H9 (cell line): Measurements from ENCODE around the gene MGAT4C. TPM values are rescaled to one million over a fixed set of nuclear protein-coding genes. Genes with fewer than 3 reads are reported as not detected.

Experiments used
- DNase-seq: peaks from one replicate; pipeline ENCODE4 v3.0.0-alpha.2; 2017
- H2AFZ ChIP-seq: one replicate; pipeline ENCODE4 v1.6.1; 2013; ENCODE audit warnings: mild to moderate bottlenecking, low read length, control low read depth, moderate library complexity
- H2AK5ac ChIP-seq: 2 replicates; pipeline ENCODE4 v1.6.1; 2013; ENCODE audit warnings: low read length, control low read depth, mixed read lengths; ENCODE audit not compliant: insufficient read length
- H2BK120ac ChIP-seq: one replicate; pipeline ENCODE4 v1.6.1; 2013; ENCODE audit warnings: low read depth, mild to moderate bottlenecking, low read length, control low read depth, inconsistent platforms; ENCODE audit not compliant: poor library complexity, severe bottlenecking
- H2BK12ac ChIP-seq: 2 replicates; pipeline ENCODE4 v1.6.1; 2013; ENCODE audit warnings: low read length, control low read depth, mixed read lengths, low read depth; ENCODE audit not compliant: insufficient read length
- H2BK15ac ChIP-seq: 2 replicates; pipeline ENCODE4 v1.6.1; 2013; ENCODE audit warnings: low read depth, low read length, control low read depth
- H2BK20ac ChIP-seq: one replicate; pipeline ENCODE4 v1.6.1; 2013; ENCODE audit warnings: low read depth, mild to moderate bottlenecking, low read length, control low read depth, inconsistent platforms; ENCODE audit not compliant: poor library complexity, severe bottlenecking
- H2BK5ac ChIP-seq: 2 replicates; pipeline ENCODE4 v1.6.1; 2013; ENCODE audit warnings: low read length, control low read depth, mixed read lengths; ENCODE audit not compliant: insufficient read length
- H3K14ac ChIP-seq: 2 replicates; pipeline ENCODE4 v1.6.1; 2013; ENCODE audit warnings: low read length, control low read depth; ENCODE audit not compliant: insufficient read depth
- H3K18ac ChIP-seq: 2 replicates; pipeline ENCODE4 v1.6.1; 2013; ENCODE audit warnings: low read depth, mild to moderate bottlenecking, mixed read lengths, low read length, control low read depth; ENCODE audit not compliant: insufficient read length
- H3K23ac ChIP-seq: 2 replicates; pipeline ENCODE4 v1.6.1; 2013; ENCODE audit warnings: low read length, control low read depth, mixed read lengths, low read depth; ENCODE audit not compliant: insufficient read length
- H3K23me2 ChIP-seq: 2 replicates; pipeline ENCODE4 v1.6.1; 2013; ENCODE audit warnings: low read depth, mild to moderate bottlenecking, mixed read lengths, low read length, control low read depth; ENCODE audit not compliant: insufficient read length, poor library complexity, severe bottlenecking
- H3K27ac ChIP-seq: 2 replicates; pipeline ENCODE4 v1.5.1; 2013; ENCODE audit warnings: low read length, control low read depth, mixed read lengths, low read depth; ENCODE audit not compliant: insufficient read length
- H3K27me3 ChIP-seq: 2 replicates; pipeline ENCODE4 v1.6.1; 2013; ENCODE audit warnings: low read length, control low read depth, inconsistent platforms; ENCODE audit not compliant: insufficient read depth
- H3K4ac ChIP-seq: 2 replicates; pipeline ENCODE4 v1.6.1; 2013; ENCODE audit warnings: low read depth, mild to moderate bottlenecking, control low read depth, inconsistent platforms, low read length, moderate library complexity
- H3K4me1 ChIP-seq: 2 replicates; pipeline ENCODE4 v1.6.1; 2013; ENCODE audit warnings: low read length, control low read depth, inconsistent platforms; ENCODE audit not compliant: insufficient read depth
- H3K4me2 ChIP-seq: 2 replicates; pipeline ENCODE4 v1.6.1; 2013; ENCODE audit warnings: low read length, control low read depth, mixed read lengths; ENCODE audit not compliant: insufficient read length, insufficient read depth
- H3K56ac ChIP-seq: 2 replicates; pipeline ENCODE4 v1.6.1; 2013; ENCODE audit warnings: low read depth, mild to moderate bottlenecking, mixed read lengths, low read length, control low read depth; ENCODE audit not compliant: insufficient read length
- H3K79me1 ChIP-seq: 2 replicates; pipeline ENCODE4 v1.6.1; 2013; ENCODE audit warnings: low read depth, mild to moderate bottlenecking, moderate library complexity, low read length, control low read depth, inconsistent platforms; ENCODE audit not compliant: insufficient read depth, poor library complexity, severe bottlenecking
- H3K79me2 ChIP-seq: 2 replicates; pipeline ENCODE4 v1.6.1; 2013; ENCODE audit warnings: low read length, control low read depth, inconsistent platforms; ENCODE audit not compliant: insufficient read depth
- H3K9ac ChIP-seq: 2 replicates; pipeline ENCODE4 v1.6.1; 2013; ENCODE audit warnings: low read length, control low read depth, mixed read lengths; ENCODE audit not compliant: insufficient read length; ENCODE audit errors: extremely low read depth
- H3K9me3 ChIP-seq: one replicate; pipeline ENCODE4 v1.6.1; 2013; ENCODE audit warnings: low read depth, low read length, inconsistent platforms; ENCODE audit not compliant: control insufficient read depth
- H3T11ph ChIP-seq: one replicate; pipeline ENCODE4 v1.6.1; 2013; ENCODE audit warnings: mild to moderate bottlenecking, low read length, control low read depth, inconsistent platforms
- H4K20me1 ChIP-seq: one replicate; pipeline ENCODE4 v1.6.1; 2013; ENCODE audit not compliant: control insufficient read depth, insufficient read length, insufficient read depth
- H4K5ac ChIP-seq: 2 replicates; pipeline ENCODE4 v1.6.1; 2013; ENCODE audit warnings: low read depth, mild to moderate bottlenecking, mixed read lengths, low read length, control low read depth; ENCODE audit not compliant: insufficient read length
- H4K8ac ChIP-seq: replicated peaks from 2 replicates; pipeline ENCODE4 v1.6.1; 2013; ENCODE audit warnings: low read length, control low read depth, mixed read lengths, low read depth; ENCODE audit not compliant: insufficient read length
- H4K91ac ChIP-seq: 2 replicates; pipeline ENCODE4 v1.6.1; 2013; ENCODE audit warnings: low read depth, mild to moderate bottlenecking, moderate library complexity, mixed read lengths, low read length, control low read depth; ENCODE audit not compliant: insufficient read length
- H3K27ac Mint-ChIP-seq, 3 experiments: 2 replicates in 2 of 3; 3 replicates in 1 of 3; pipeline ENCODE4 v1.8.0; 2020 to 2021; ENCODE audit warnings: mixed read lengths in 3 of 3, mild to moderate bottlenecking in 1 of 3, moderate library complexity in 1 of 3
- H3K27me3 Mint-ChIP-seq: 2 replicates; pipeline ENCODE4 v1.8.0; 2021; ENCODE audit warnings: low read depth, mild to moderate bottlenecking, moderate library complexity, mixed read lengths
- H3K36me3 Mint-ChIP-seq, 3 experiments: 2 replicates in 2 of 3; 3 replicates in 1 of 3; pipeline ENCODE4 v1.8.0; 2020 to 2021; ENCODE audit warnings: low read depth in 3 of 3, mixed read lengths in 3 of 3; ENCODE audit not compliant: insufficient read depth in 1 of 3
- H3K4me1 Mint-ChIP-seq, 2 experiments: 2 replicates each; pipeline ENCODE4 v1.8.0; 2020; ENCODE audit warnings: mixed read lengths in 2 of 2
- H3K4me3 Mint-ChIP-seq, 2 experiments: 2 replicates in 1 of 2; 3 replicates in 1 of 2; pipeline ENCODE4 v1.8.0; 2020 to 2021; ENCODE audit warnings: mild to moderate bottlenecking in 2 of 2, mixed read lengths in 2 of 2, moderate library complexity in 1 of 2
- H3K9me3 Mint-ChIP-seq, 2 experiments: 2 replicates in 1 of 2; 3 replicates in 1 of 2; pipeline ENCODE4 v1.8.0; 2020; ENCODE audit warnings: mild to moderate bottlenecking in 2 of 2, mixed read lengths in 2 of 2, moderate library complexity in 1 of 2
- WGBS: extraction: QIAGEN DNeasy Blood & Tissue Kit; methylation state at CpG from one replicate; pipeline ENCODE4 v1.1.7; 2013; ENCODE audit warnings: missing lambda C conversion rate, low lambda C conversion rate, mixed read lengths; ENCODE audit not compliant: insufficient read length; ENCODE audit errors: extremely low coverage; 5-methylcytosine and 5-hydroxymethylcytosine counted together
- total RNA-seq: library from RNA; stranded (reverse); gene quantifications from 2 replicates; pipeline ENCODE4 v1.2.1, GENCODE V29; 2021
- TF ChIP-seq, protein P1 (sequence below): fragments of 200-600 bp; sonication (generic); conservative IDR thresholded peaks from 3 replicates; pipeline ENCODE4 v1.8.0; 2021; ENCODE audit warnings: antibody characterized with exemption, mild to moderate bottlenecking

MGAT4C gene
- total RNA-seq, 1 experiment from 2014 or later, result 1.3 TPM

DNA sequence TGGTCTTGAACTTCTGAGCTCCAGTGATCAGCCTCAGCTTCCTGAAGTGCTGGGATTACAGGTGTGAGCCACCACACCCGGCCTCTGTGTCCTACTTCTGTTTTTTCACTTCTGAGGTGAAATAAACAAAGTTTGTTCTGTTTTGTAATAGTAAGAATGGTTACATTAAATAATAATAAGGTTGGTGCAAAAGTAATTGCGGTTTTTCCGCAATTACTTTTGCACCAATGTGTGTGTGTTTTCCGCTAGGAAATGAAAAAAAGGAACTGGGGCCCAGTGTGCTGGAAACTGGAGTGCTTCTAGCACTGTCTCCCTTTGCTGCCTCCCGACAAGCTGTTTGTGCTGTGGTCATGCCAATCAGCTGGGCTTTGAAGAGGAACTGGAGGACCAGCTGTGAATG, 241.2 kb downstream of the MGAT4C start:
- Histone ChIP-seq H3K23ac (no peak overlapping the region), H2BK5ac (no peak overlapping the region), H2BK120ac (no peak overlapping the region), H3K27me3 (no peaks in the 10 kb centered on the region), H4K8ac (no peak overlapping the region), H3K27ac (no peak overlapping the region), H3K14ac (no peak overlapping the region), H4K5ac (no peak overlapping the region), H3K4me2 (no peak overlapping the region), H3K18ac (no peak overlapping the region), H4K20me1 (no peaks in the 10 kb centered on the region), H3K9ac (no peak overlapping the region), H2BK15ac (no peak overlapping the region), H3K56ac (no peak overlapping the region), H3T11ph (no peak overlapping the region), H2AK5ac (no peak overlapping the region), H2AFZ (no peak overlapping the region), H4K91ac (no peak overlapping the region), H2BK12ac (no peak overlapping the region), H3K4me1 (no peaks in the 10 kb centered on the region), H2BK20ac (no peak overlapping the region), H3K23me2 (no peaks in the 10 kb centered on the region), H3K79me2 (no peaks in the 10 kb centered on the region), H3K9me3 (no peaks in the 10 kb centered on the region), H3K4ac (no peak overlapping the region), H3K79me1 (no peaks in the 10 kb centered on the region)
- Mint-ChIP-seq H3K9me3 (no peaks in the 10 kb centered on the region), H3K27ac (no peak overlapping the region), H3K36me3 (no peaks in the 10 kb centered on the region), H3K4me1 (no peaks in the 10 kb centered on the region), H3K27me3 (no peaks in the 10 kb centered on the region), H3K4me3 (no peak overlapping the region)
- TF ChIP-seq, protein P1, sequence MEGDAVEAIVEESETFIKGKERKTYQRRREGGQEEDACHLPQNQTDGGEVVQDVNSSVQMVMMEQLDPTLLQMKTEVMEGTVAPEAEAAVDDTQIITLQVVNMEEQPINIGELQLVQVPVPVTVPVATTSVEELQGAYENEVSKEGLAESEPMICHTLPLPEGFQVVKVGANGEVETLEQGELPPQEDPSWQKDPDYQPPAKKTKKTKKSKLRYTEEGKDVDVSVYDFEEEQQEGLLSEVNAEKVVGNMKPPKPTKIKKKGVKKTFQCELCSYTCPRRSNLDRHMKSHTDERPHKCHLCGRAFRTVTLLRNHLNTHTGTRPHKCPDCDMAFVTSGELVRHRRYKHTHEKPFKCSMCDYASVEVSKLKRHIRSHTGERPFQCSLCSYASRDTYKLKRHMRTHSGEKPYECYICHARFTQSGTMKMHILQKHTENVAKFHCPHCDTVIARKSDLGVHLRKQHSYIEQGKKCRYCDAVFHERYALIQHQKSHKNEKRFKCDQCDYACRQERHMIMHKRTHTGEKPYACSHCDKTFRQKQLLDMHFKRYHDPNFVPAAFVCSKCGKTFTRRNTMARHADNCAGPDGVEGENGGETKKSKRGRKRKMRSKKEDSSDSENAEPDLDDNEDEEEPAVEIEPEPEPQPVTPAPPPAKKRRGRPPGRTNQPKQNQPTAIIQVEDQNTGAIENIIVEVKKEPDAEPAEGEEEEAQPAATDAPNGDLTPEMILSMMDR, result no peak
- WGBS, result no CpG with 5 or more reads among the region's 5 CpGs
- no peak for DNase-seq
